Smooth muscle cell (in vitro differentiated cells): Measurements from ENCODE around the gene SLC22A12. TPM values are rescaled to one million over a fixed set of nuclear protein-coding genes. Genes with fewer than 3 reads are reported as not detected.

ENCODE experiments used
- DNase-seq: peaks from one replicate; lab custom pipeline; 2025; ENCODE audit not compliant: unreplicated experiment; lab: John Stamatoyannopoulos, UW
- H2AFZ ChIP-seq: fragments of 200-600 bp; sonication (generic); 2 replicates; pipeline ENCODE4 v1.6.0; 2016; ENCODE audit warnings: antibody characterized with exemption, low read depth, mild to moderate bottlenecking
- H3F3A ChIP-seq: fragments of 200-600 bp; sonication (generic); 2 replicates; pipeline ENCODE4 v1.6.0; 2017; ENCODE audit warnings: antibody characterized with exemption, low read depth
- H3K27ac ChIP-seq: fragments of 200-600 bp; sonication (generic); 2 replicates; pipeline ENCODE4 v1.5.1; 2016; ENCODE audit warnings: low read depth, mild to moderate bottlenecking
- H3K27me3 ChIP-seq: fragments of 200-600 bp; sonication (generic); 2 replicates; pipeline ENCODE4 v1.6.1; 2016; ENCODE audit warnings: low read depth, mild to moderate bottlenecking
- H3K36me3 ChIP-seq: fragments of 200-600 bp; sonication (generic); 2 replicates; pipeline ENCODE4 v1.5.1; 2016; ENCODE audit warnings: low read depth
- H3K4me1 ChIP-seq: fragments of 200-600 bp; sonication (generic); 2 replicates; pipeline ENCODE4 v1.5.1; 2016; ENCODE audit warnings: low read depth
- H3K4me2 ChIP-seq: fragments of 200-600 bp; sonication (generic); 2 replicates; pipeline ENCODE4 v1.6.0; 2016; ENCODE audit warnings: mild to moderate bottlenecking
- H3K4me3 ChIP-seq: fragments of 200-600 bp; sonication (generic); 2 replicates; pipeline ENCODE4 v1.5.1; 2016; ENCODE audit warnings: mild to moderate bottlenecking
- H3K79me2 ChIP-seq: fragments of 200-600 bp; sonication (generic); 2 replicates; pipeline ENCODE4 v1.6.0; 2016; ENCODE audit warnings: low read depth, mild to moderate bottlenecking
- H3K9ac ChIP-seq: fragments of 200-600 bp; sonication (generic); 2 replicates; pipeline ENCODE4 v1.6.0; 2016; ENCODE audit warnings: low read depth
- H3K9me3 ChIP-seq: fragments of 200-600 bp; sonication (generic); replicated peaks from 2 replicates; pipeline ENCODE4 v1.5.1; 2016; ENCODE audit warnings: low read depth
- H4K20me1 ChIP-seq: fragments of 200-600 bp; sonication (generic); 2 replicates; pipeline ENCODE4 v1.6.0; 2016; ENCODE audit warnings: low read depth
- WGBS: methylation state at CpG from one replicate; pipeline ENCODE4 v1.1.7; 2016; ENCODE audit warnings: low lambda C conversion rate; 5-methylcytosine and 5-hydroxymethylcytosine counted together
- polyA plus RNA-seq: library from polyadenylated mRNA; unstranded; fragments of >200 nt; fragmentation: Nextera tagmentation; extraction: Ambion mirVana; gene quantifications from 2 replicates; pipeline ENCODE4 v1.2.1, GENCODE V29; 2016
- total RNA-seq: library from RNA; depleted of rRNA; stranded (reverse); fragments of >200 nt; gene quantifications from 2 replicates; pipeline ENCODE4 v1.2.3, GENCODE V29; 2014
- TF ChIP-seq, protein P1 (sequence below): fragments of 200-600 bp; sonication (generic); IDR thresholded peaks from 2 replicates; pipeline ENCODE4 v1.5.1; 2017; ENCODE audit warnings: borderline replicate concordance, mild to moderate bottlenecking, antibody characterized with exemption; ENCODE audit not compliant: insufficient read depth, poor library complexity, severe bottlenecking

The SLC22A12 gene
- total and polyA plus RNA-seq, 2 experiments from 2014 or later, result not detected

DNA sequence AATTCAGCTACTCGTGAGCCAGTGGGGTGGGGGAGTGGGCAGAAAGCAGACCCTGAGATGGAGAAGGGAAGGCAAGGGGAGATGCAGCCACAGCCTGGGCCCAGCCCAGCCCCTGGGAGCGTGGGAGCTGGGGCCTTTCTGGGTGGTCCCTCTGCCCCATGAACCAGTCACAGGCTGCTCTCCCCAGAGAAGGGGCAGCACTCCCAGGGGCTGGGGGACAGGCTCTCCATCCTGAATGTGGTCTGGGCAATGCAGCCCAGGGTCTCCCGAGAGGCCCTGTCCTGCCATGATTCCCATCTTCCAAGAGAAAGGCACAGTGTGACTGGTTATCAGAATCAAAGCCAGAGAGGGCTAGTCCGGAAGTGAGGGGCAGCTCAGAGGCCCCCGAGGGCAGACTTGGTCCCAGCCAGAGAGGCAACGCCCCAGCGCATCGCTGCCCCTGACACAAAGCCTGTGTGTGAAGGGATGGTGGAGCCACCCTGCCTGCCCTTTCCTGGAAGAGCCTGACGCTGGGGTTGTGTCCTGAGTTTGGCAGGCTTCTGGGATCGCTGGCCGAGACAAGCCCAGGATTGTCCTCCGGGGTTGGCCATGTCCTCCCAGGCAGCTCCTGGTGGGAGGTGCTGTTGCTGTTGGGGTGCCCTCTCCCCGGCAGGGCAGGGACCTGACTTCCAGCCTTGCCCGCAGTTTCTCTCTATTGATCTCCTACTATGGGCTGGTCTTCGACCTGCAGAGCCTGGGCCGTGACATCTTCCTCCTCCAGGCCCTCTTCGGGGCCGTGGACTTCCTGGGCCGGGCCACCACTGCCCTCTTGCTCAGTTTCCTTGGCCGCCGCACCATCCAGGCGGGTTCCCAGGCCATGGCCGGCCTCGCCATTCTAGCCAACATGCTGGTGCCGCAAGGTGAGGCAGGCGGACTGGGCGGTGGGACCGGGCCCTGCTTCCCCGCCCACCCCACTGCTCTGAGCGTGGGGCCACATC lies 23.8 kb upstream of the SLC22A12 start:
- Histone ChIP-seq H3F3A (no peaks in the 10 kb centered on the region), H3K9me3 (no peaks in the 10 kb centered on the region), H3K27ac (peak overlapping the region; percentile 26), H3K4me3 (no peak overlapping the region), H2AFZ (peak overlapping the region; percentile 41), H3K4me1 (peaks cover 15% of the 10 kb centered on the region), H4K20me1 (no peaks in the 10 kb centered on the region), H3K9ac (peak overlapping the region; percentile 9), H3K4me2 (peak overlapping the region; percentile 76), H3K79me2 (no peaks in the 10 kb centered on the region), H3K27me3 (no peaks in the 10 kb centered on the region), H3K36me3 (no peaks in the 10 kb centered on the region)
- no peak for DNase-seq
- 86% methylated on average over 30 of the region's 30 CpGs for WGBS
- TF ChIP-seq, protein P1, sequence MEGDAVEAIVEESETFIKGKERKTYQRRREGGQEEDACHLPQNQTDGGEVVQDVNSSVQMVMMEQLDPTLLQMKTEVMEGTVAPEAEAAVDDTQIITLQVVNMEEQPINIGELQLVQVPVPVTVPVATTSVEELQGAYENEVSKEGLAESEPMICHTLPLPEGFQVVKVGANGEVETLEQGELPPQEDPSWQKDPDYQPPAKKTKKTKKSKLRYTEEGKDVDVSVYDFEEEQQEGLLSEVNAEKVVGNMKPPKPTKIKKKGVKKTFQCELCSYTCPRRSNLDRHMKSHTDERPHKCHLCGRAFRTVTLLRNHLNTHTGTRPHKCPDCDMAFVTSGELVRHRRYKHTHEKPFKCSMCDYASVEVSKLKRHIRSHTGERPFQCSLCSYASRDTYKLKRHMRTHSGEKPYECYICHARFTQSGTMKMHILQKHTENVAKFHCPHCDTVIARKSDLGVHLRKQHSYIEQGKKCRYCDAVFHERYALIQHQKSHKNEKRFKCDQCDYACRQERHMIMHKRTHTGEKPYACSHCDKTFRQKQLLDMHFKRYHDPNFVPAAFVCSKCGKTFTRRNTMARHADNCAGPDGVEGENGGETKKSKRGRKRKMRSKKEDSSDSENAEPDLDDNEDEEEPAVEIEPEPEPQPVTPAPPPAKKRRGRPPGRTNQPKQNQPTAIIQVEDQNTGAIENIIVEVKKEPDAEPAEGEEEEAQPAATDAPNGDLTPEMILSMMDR, result no peak

DNA sequence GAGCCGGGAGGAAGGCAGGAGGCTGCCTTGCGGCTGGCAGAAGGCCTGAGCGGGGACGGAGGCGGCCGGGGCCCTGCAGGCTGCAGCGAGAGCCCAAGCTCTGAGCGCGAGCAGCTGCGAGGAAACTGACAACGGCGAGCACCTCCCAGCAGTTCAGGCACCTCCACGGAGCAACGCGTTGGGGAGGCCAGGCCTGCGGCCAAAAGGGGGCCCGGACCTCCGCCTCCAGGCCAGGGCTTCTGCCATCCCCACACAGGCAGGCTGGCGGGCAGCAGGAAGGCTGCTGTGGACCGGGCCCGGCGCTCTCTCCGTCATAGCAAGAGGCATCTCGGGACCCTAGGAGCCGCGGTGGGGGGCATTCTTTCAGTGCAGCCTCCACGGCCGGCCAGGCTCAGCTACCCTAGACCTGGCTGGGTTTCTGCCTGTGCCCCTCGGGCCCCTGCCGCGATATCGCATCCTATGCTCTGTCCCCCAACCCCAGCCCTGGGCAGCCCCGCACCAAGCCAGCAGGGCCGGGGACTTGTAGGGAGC lies 22.9 kb upstream of the SLC22A12 start:
- H3K4me3 ChIP-seq, result no peak overlapping the region
- H3K79me2 ChIP-seq, result no peaks in the 10 kb centered on the region
- DNase-seq, result no peak
- no peaks in the 10 kb centered on the region for H3K27me3 ChIP-seq
- H3K9ac ChIP-seq, result no peak overlapping the region
- no peaks in the 10 kb centered on the region for H3K9me3 ChIP-seq
- H3K4me1 ChIP-seq, result peaks cover 15% of the 10 kb centered on the region
- H2AFZ ChIP-seq, result no peak overlapping the region
- H3K27ac ChIP-seq, result no peak overlapping the region
- H4K20me1 ChIP-seq, result no peaks in the 10 kb centered on the region
- no peaks in the 10 kb centered on the region for H3K36me3 ChIP-seq
- no peaks in the 10 kb centered on the region for H3F3A ChIP-seq
- TF ChIP-seq, protein P1, result no peak
- no peak overlapping the region for H3K4me2 ChIP-seq
- WGBS, result 94% methylated on average over 31 of the region's 34 CpGs

DNA sequence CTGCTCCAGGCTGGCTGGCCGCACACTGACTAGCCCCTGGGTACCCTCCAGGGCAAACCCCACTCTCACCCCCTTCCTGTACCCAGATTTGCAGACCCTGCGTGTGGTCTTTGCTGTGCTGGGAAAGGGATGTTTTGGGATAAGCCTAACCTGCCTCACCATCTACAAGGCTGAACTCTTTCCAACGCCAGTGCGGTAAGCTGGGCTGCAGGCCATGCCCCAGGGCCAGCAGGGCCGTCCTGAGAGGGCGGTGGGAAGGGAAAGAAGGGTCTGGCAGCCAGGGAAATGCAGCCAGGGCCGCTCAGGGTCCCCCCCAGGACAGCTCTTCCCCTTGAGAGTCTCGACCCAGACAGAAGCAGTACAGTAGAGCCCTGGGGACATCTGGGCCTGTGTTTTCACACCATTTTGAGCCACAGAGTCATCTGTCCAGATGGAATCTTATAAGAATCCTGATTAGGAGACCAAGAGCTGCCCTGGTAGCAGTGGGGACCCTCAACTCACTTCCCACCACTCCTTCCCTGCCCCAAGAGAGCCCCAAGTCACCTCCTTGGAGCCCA lies 22.4 kb upstream of the SLC22A12 start:
- Histone ChIP-seq H3K4me2 (no peak overlapping the region), H3K9me3 (no peaks in the 10 kb centered on the region), H2AFZ (no peak overlapping the region), H4K20me1 (no peaks in the 10 kb centered on the region), H3K79me2 (no peaks in the 10 kb centered on the region), H3F3A (no peaks in the 10 kb centered on the region), H3K27me3 (no peaks in the 10 kb centered on the region), H3K4me1 (peaks cover 15% of the 10 kb centered on the region), H3K36me3 (no peaks in the 10 kb centered on the region), H3K4me3 (no peak overlapping the region), H3K9ac (no peak overlapping the region), H3K27ac (no peak overlapping the region)
- no peak for DNase-seq
- TF ChIP-seq, protein P1, result no peak
- 85% methylated on average over 8 of the region's 8 CpGs for WGBS
